Hepatic stellate cell (primary cell): ENCODE measurements around the gene CAPSL.
"Not testable (repeated sequence)": the region's sequence is repeated elsewhere in the genome, so short reads cannot be mapped to it uniquely, and the experiment has no call there.

Experiments
- DNase-seq: peaks from one replicate; pipeline ENCODE4 v3.0.0; 2011; ENCODE audit warnings: low spot score

CAPSL gene

GRCh38 chr5:35876454-35876853 lies 62.0 kb downstream of the CAPSL start:
- no peak for DNase-seq

- no peak for DNase-seq
Measured at GRCh38 chr5:35870605-35871004, 67.8 kb downstream of the CAPSL start.

GRCh38 chr5:35869685-35870277 lies 68.6 kb downstream of the CAPSL start:
- DNase-seq, result no peak

GRCh38 chr5:35867998-35868397 lies 70.4 kb downstream of the CAPSL start:
- DNase-seq, result no peak

GRCh38 chr5:35863159-35863558 lies 75.3 kb downstream of the CAPSL start:
- no peak for DNase-seq

- DNase-seq, result no peak
Measured at GRCh38 chr5:35862126-35862525, 76.3 kb downstream of the CAPSL start.

- no peak for DNase-seq
Measured at GRCh38 chr5:35861718-35862117, 76.7 kb downstream of the CAPSL start.

GRCh38 chr5:35860686-35861085 lies 77.7 kb downstream of the CAPSL start:
- DNase-seq, result no peak

GRCh38 chr5:35859101-35859661 lies 79.2 kb downstream of the CAPSL start:
- DNase-seq, result no peak

GRCh38 chr5:35857606-35858205 lies 80.7 kb downstream of the CAPSL start:
- no peak for DNase-seq

- DNase-seq, result no peak
Measured at GRCh38 chr5:35856765-35857351, 81.6 kb downstream of the CAPSL start, which contains the start of gene IL7R. Gene IL7R (plus strand): TSS chr5:35856891. CDS start chr5:35856978, 87 bp downstream.

- DNase-seq, result not testable (repeated sequence)
Measured at GRCh38 chr5:35856186-35856764, 82.1 kb downstream of the CAPSL start.

- no peak for DNase-seq
Measured at GRCh38 chr5:35855187-35855586, 83.2 kb downstream of the CAPSL start.
